Liver (tissue), 9 donors: Measurements from ENCODE around the gene TMEM184A. TPM values are rescaled to one million over a fixed set of nuclear protein-coding genes. Genes with fewer than 3 reads are reported as not detected.

Experiments
- DNase-seq: peaks from one replicate; pipeline ENCODE4 v3.0.0-alpha.2; 2017; ENCODE audit warnings: low spot score
- H3K27ac ChIP-seq, 2 donors: one replicate each; pipeline ENCODE4 v1.7.0; 2013; ENCODE audit warnings: inconsistent platforms in 2 of 2, low read length in 2 of 2, control low read depth in 1 of 2, low read depth in 1 of 2, mild to moderate bottlenecking in 1 of 2
- H3K27me3 ChIP-seq, 4 donors: one replicate each; pipeline versions ENCODE4 v1.6.1 to v1.7.0; 2013; ENCODE audit warnings: low read length in 3 of 4, inconsistent platforms in 1 of 4, mild to moderate bottlenecking in 1 of 4, moderate library complexity in 1 of 4; ENCODE audit not compliant: control insufficient read depth in 4 of 4, insufficient read depth in 4 of 4
- H3K36me3 ChIP-seq, 4 donors: one replicate each; pipeline versions ENCODE4 v1.6.1 to v1.7.0; 2013; ENCODE audit warnings: low read length in 3 of 4, mild to moderate bottlenecking in 3 of 4, low read depth in 1 of 4, moderate library complexity in 1 of 4; ENCODE audit not compliant: control insufficient read depth in 4 of 4, insufficient read depth in 3 of 4
- H3K4me1 ChIP-seq, 4 donors: one replicate each; pipeline versions ENCODE4 v1.6.1 to v1.7.0; 2013; ENCODE audit warnings: low read length in 3 of 4, mild to moderate bottlenecking in 3 of 4, moderate library complexity in 1 of 4; ENCODE audit not compliant: control insufficient read depth in 4 of 4, insufficient read depth in 4 of 4
- H3K4me3 ChIP-seq, 3 donors: one replicate each; pipeline versions ENCODE4 v1.6.1 to v1.7.0; 2013; ENCODE audit warnings: low read length in 3 of 3, control low read depth in 1 of 3, low read depth in 1 of 3, mild to moderate bottlenecking in 1 of 3
- H3K9ac ChIP-seq, 2 donors: one replicate each; pipeline ENCODE4 v1.7.0; 2013; ENCODE audit warnings: low read length in 2 of 2, mild to moderate bottlenecking in 2 of 2, moderate library complexity in 2 of 2, control low read depth in 1 of 2, low read depth in 1 of 2
- H3K9me3 ChIP-seq, 4 donors: one replicate each; pipeline versions ENCODE4 v1.6.1 to v1.7.0; 2013; ENCODE audit warnings: low read length in 3 of 4; ENCODE audit not compliant: control insufficient read depth in 4 of 4
- ATF3 ChIP-seq: IDR thresholded peaks from 2 replicates; pipeline ENCODE4 v1.6.1; 2016; ENCODE audit warnings: antibody characterized with exemption
- CTCF ChIP-seq: fragments of 150-350 bp; IDR thresholded peaks from 2 replicates; pipeline ENCODE4 v1.5.1; 2017; ENCODE audit warnings: improper control_type of control experiment, low read depth, low read length; ENCODE audit not compliant: missing input control
- EGR1 ChIP-seq, 2 donors: IDR thresholded peaks; 2 replicates each; pipeline ENCODE4 v1.6.1; 2016 to 2018; ENCODE audit warnings: antibody characterized with exemption in 2 of 2, low read depth in 2 of 2
- FOXA1 ChIP-seq: IDR thresholded peaks from 2 replicates; pipeline ENCODE4 v1.6.1; 2016; ENCODE audit warnings: antibody characterized with exemption
- FOXA2 ChIP-seq: IDR thresholded peaks from 2 replicates; pipeline ENCODE4 v1.6.1; 2016; ENCODE audit warnings: antibody characterized with exemption
- GABPA ChIP-seq, 2 donors: IDR thresholded peaks in 1 of 2; conservative IDR thresholded peaks in 1 of 2; 2 replicates each; pipeline ENCODE4 v1.6.1; 2016; ENCODE audit warnings: antibody characterized with exemption in 2 of 2, mild to moderate bottlenecking in 1 of 2, moderate library complexity in 1 of 2
- HNF4A ChIP-seq, 2 donors: conservative IDR thresholded peaks; 2 replicates each; pipeline ENCODE4 v1.6.1; 2016; ENCODE audit warnings: antibody characterized with exemption in 2 of 2, mild to moderate bottlenecking in 2 of 2
- HNF4G ChIP-seq: IDR thresholded peaks from 2 replicates; pipeline ENCODE4 v1.6.1; 2016; ENCODE audit warnings: antibody characterized with exemption
- JUND ChIP-seq, 2 donors: IDR thresholded peaks; 2 replicates each; pipeline ENCODE4 v1.6.1; 2016; ENCODE audit warnings: antibody characterized with exemption in 2 of 2
- MAX ChIP-seq: IDR thresholded peaks from 2 replicates; pipeline ENCODE4 v1.6.1; 2016; ENCODE audit warnings: antibody characterized with exemption
- NR2F2 ChIP-seq: IDR thresholded peaks from 2 replicates; pipeline ENCODE4 v1.6.1; 2016; ENCODE audit warnings: antibody characterized with exemption
- RAD21 ChIP-seq, 2 donors: IDR thresholded peaks; 2 replicates each; pipeline ENCODE4 v1.6.1; 2016; ENCODE audit warnings: antibody characterized with exemption in 2 of 2, mild to moderate bottlenecking in 2 of 2
- RXRA ChIP-seq, 2 donors: IDR thresholded peaks; 2 replicates each; pipeline ENCODE4 v1.6.1; 2017 to 2018; ENCODE audit warnings: antibody characterized with exemption in 2 of 2, mild to moderate bottlenecking in 1 of 2
- SP1 ChIP-seq: IDR thresholded peaks from 2 replicates; pipeline ENCODE4 v1.6.1; 2018; ENCODE audit warnings: antibody characterized with exemption, mild to moderate bottlenecking
- TAF1 ChIP-seq: conservative IDR thresholded peaks from 2 replicates; pipeline ENCODE4 v1.6.1; 2016; ENCODE audit warnings: antibody characterized with exemption, mild to moderate bottlenecking
- YY1 ChIP-seq: IDR thresholded peaks from 2 replicates; pipeline ENCODE4 v1.6.1; 2016; ENCODE audit warnings: antibody characterized with exemption, mild to moderate bottlenecking
- WGBS: extraction: QIAGEN DNeasy Blood & Tissue Kit; methylation state at CpG from one replicate; pipeline ENCODE4 v1.1.7; 2013; 5-methylcytosine and 5-hydroxymethylcytosine counted together
- polyA plus RNA-seq, 2 donors: library from polyadenylated mRNA; stranded (reverse) in 1 of 2; unstranded in 1 of 2; fragments of 200-250 nt in 1 of 2; fragments of >200 nt in 1 of 2; fragmentation: Nextera tagmentation in 1 of 2; extraction: Ambion mirVana in 1 of 2; gene quantifications; one replicate each; pipeline versions ENCODE4 v1.2.1 to v1.2.3, GENCODE V29; 2013 to 2015
- total RNA-seq, 2 donors: library from RNA; depleted of rRNA; stranded (reverse); fragments of >200 nt; gene quantifications; one replicate each; pipeline ENCODE4 v1.2.3, GENCODE V29; 2014
- TF ChIP-seq, protein P1 (sequence below): IDR thresholded peaks from 2 replicates; pipeline ENCODE4 v1.6.1; 2016; ENCODE audit warnings: antibody characterized with exemption
- TF ChIP-seq, protein P2 (sequence below): IDR thresholded peaks from 2 replicates; pipeline ENCODE4 v1.6.1; 2016; ENCODE audit warnings: antibody characterized with exemption, mild to moderate bottlenecking
- donor health status: healthy.
- donor health status: healthy.
- donor health status: healthy.
- donor health status: healthy.
- donor health status: healthy.

TMEM184A gene
- total and polyA plus RNA-seq, 4 donors: 1.6 to 12.6 (median 11.4) TPM

DNA sequence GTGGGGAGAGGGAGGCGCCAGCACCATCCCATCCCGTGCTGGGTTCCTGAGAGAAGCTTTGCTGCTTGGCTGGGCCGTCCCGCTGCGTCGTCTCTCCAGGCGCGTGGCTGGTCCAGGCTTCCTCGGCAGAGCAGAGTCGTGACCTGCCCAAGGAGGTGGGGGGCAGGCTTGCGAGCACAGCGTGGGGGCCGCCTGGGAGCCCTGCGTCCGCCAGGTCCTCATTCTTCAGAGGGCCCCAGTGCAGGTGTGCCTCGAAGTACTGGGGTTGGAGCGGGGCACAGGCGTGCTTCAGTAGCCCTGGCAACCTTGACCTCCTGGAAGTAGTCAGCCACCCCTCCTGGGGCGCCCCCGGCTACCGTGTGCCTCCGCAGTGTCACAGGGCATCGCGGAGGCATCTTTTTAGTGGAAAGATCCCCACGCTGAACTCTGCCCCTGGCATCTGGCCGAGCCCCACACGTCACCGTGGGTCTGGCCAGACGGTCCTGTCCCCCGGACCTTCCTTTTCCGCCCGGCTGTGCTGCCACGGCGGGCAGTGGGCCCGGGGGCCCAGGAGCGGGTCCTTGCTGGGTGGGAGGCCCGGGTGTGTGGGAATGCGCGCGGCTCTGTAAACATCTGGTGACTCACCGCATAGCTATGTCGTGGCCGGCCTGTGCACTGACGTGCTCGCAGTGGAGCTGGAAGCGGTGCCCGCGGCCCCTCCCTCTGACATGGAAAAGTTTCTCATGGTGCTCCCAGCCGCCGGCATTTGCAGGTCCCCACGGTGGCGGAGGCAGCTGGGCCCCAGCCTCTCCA lies 19.1 kb downstream of the TMEM184A start (continued):
- TF ChIP-seq, protein P1, sequence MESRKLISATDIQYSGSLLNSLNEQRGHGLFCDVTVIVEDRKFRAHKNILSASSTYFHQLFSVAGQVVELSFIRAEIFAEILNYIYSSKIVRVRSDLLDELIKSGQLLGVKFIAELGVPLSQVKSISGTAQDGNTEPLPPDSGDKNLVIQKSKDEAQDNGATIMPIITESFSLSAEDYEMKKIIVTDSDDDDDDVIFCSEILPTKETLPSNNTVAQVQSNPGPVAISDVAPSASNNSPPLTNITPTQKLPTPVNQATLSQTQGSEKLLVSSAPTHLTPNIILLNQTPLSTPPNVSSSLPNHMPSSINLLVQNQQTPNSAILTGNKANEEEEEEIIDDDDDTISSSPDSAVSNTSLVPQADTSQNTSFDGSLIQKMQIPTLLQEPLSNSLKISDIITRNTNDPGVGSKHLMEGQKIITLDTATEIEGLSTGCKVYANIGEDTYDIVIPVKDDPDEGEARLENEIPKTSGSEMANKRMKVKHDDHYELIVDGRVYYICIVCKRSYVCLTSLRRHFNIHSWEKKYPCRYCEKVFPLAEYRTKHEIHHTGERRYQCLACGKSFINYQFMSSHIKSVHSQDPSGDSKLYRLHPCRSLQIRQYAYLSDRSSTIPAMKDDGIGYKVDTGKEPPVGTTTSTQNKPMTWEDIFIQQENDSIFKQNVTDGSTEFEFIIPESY: no peak
- peak; percentile 25 for TF ChIP-seq FOXA1
- peak; percentile 75 for TF ChIP-seq FOXA2

- no peaks in the 10 kb centered on the region for H3K9me3 ChIP-seq
- 84% methylated on average over 7 of the region's 7 CpGs for WGBS
- no peak for DNase-seq
- no peaks in the 10 kb centered on the region for H3K27me3 ChIP-seq
- peaks cover 4 to 15% (median 9%) of the 10 kb centered on the region in 4 donors for H3K36me3 ChIP-seq
- peak overlapping the region in 1 of 2 donors; percentile 16 for H3K9ac ChIP-seq
- H3K4me1 ChIP-seq: peaks cover 8 to 36% (median 25%) of the 10 kb centered on the region in 4 donors
- TF ChIP-seq HNF4G (no peak), TAF1 (no peak), FOXA1 (no peak), MAX (no peak), FOXA2 (no peak), SP1 (no peak), JUND (IDR thresholded peaks at IDR 0.05) (no peak), EGR1 (IDR thresholded peaks at IDR 0.05; ENCODE audit: low read depth in 2 of 2) (no peak), YY1 (no peak), RAD21 (IDR thresholded peaks at IDR 0.05) (no peak), RXRA (IDR thresholded peaks at IDR 0.05) (no peak), CTCF (no peak), ATF3 (no peak), GABPA (IDR thresholded peaks at IDR 0.05 in 1 of 2, conservative IDR thresholded peaks at IDR 0.05 in 1 of 2) (no peak), HNF4A (conservative IDR thresholded peaks at IDR 0.05) (no peak), NR2F2 (no peak)
- TF ChIP-seq, protein P1: no peak
- TF ChIP-seq, protein P2, sequence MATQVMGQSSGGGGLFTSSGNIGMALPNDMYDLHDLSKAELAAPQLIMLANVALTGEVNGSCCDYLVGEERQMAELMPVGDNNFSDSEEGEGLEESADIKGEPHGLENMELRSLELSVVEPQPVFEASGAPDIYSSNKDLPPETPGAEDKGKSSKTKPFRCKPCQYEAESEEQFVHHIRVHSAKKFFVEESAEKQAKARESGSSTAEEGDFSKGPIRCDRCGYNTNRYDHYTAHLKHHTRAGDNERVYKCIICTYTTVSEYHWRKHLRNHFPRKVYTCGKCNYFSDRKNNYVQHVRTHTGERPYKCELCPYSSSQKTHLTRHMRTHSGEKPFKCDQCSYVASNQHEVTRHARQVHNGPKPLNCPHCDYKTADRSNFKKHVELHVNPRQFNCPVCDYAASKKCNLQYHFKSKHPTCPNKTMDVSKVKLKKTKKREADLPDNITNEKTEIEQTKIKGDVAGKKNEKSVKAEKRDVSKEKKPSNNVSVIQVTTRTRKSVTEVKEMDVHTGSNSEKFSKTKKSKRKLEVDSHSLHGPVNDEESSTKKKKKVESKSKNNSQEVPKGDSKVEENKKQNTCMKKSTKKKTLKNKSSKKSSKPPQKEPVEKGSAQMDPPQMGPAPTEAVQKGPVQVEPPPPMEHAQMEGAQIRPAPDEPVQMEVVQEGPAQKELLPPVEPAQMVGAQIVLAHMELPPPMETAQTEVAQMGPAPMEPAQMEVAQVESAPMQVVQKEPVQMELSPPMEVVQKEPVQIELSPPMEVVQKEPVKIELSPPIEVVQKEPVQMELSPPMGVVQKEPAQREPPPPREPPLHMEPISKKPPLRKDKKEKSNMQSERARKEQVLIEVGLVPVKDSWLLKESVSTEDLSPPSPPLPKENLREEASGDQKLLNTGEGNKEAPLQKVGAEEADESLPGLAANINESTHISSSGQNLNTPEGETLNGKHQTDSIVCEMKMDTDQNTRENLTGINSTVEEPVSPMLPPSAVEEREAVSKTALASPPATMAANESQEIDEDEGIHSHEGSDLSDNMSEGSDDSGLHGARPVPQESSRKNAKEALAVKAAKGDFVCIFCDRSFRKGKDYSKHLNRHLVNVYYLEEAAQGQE: no peak
- peak overlapping the region; percentile 89 to 94 for H3K27ac ChIP-seq
- H3K4me3 ChIP-seq: no peak overlapping the region
Observed at GRCh38 chr7:1536455-1536742, 19.6 kb downstream of the TMEM184A start.
